GM21737 (cell line): ENCODE measurements around the gene MYL10.
"Not testable (repeated sequence)": the region's sequence is repeated elsewhere in the genome, so short reads cannot be mapped to it uniquely, and the experiment has no call there.

ENCODE experiments used
- ATAC-seq: cut with Tn5 transposase; IDR thresholded peaks from one replicate; pipeline ENCODE4 v1.9.1; 2021; ENCODE audit warnings: mild to moderate bottlenecking, moderate library complexity; ENCODE audit not compliant: unreplicated experiment

Gene MYL10

DNA sequence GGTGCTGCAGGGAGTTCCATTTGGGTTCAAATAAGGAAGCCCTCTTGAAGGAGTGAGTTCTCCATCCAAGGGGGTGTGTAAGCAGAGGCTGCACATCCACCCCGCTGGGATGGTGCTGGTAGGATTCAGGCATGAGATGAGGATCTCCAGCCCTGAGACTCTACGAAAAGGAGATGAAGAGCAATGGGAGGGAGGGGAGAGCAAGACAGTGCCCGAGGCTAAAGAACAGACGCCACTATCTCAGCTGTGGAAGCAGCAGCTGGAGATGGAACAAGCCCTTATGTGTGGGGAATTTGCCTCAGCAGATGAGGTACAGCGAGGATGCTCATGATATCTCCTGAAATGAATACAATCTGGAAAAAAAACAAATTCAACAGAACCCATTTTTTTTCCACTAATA is 28.1 kb upstream of the MYL10 start:
- no peak for ATAC-seq

DNA sequence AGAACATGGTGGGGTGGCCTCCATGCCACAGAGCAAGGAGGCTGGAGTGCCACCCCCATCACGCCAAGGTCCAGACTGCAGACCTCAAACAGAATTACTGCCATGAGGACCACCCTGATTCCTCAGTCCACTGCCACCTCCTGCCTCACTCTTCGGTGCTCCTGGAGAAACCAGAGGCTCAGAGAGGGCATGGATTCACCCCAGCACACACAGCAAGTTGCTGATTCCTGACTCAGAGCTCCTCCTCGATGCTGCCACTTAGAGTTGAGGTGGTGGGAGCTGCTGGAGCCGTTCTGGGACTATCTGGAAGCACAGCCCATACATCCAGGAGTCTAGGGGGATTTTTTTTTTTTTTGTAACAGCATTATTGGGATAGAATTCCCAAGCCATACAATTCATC is 22.0 kb upstream of the MYL10 start:
- ATAC-seq = no peak

DNA sequence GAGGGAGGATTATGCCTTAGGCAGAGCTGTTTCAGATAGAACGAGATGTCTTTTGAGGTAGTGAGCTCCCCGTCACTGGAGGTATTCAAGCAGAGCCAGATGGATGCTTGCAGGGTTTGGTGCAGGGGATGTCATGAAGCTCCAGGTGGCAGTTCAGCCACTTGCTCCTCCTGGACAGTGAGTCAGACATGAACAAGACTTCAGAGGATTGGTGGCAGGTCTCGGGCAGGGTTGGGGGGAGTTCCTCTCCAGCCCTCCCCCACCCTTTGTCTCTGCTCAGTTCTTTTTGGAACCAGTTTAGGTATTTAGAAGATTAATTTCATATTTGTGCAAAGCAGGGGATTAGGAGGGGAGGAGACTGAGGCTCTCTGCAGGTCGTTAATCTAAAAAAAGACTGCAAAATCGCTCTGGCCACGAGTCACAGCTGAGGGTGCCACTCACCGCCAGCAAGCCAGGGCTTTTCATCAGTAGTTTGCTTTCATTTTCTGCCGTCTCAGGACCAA is 21.5 kb upstream of the MYL10 start:
- no peak for ATAC-seq

DNA sequence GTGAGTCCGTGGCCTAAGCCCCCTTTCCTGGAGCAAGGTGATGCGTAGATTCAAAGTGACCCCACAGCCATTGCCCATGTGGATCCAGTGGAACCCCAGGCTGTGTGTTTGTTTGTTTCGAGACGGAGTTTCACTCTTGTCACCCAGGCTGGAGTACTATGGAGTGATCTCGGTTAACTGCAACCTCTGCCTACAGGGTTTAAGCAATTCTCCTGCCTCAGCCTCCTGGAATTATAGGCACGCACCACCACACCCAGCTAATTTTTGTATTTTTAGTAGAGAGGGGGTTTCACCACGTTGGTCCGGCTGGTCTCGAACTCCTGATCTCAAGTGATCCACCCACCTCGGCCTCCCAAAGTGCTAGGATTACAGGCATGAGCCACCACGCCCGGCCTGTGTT is 18.8 kb upstream of the MYL10 start:
- ATAC-seq = not testable (repeated sequence)

DNA sequence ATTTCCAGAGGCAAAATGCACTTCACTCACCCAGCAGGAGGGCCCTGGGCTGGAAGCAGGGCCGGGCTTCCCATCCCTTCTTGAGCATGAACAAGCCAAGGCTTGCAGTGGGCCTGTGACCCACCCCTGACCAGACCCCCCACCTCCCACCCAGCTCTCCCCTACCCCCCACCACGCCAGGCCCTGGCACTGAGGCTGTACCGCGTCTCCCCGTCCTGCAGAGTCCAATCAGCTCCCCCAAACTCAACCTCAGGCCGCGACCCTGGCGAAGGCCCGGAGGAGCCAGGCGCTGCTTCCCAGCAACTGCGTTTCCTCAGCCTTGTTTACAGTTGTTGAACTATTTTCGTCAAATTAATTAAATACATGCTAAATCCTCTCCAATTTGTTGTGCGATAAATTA is 16.9 kb upstream of the MYL10 start:
- ATAC-seq = no peak

DNA sequence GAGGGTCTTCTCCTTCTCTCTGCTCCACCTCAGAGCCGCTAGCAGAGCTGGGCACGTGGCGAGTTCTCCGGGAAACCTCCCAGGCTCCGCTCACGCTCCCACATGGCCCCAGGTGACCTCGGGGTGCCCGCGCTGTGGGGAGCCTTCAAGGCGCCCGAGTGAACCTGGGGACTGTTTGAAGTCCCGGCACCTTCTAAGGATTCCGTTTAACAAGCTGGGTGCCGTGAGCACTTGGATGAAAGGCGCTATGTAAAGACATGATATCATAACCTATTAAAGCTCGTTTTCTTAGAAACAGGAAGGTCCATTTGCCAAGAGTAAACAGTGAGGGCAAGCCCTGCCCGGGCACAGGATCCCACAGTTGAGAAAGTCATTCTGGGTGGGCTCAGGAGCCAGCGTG is 15.8 kb upstream of the MYL10 start:
- ATAC-seq = no peak

DNA sequence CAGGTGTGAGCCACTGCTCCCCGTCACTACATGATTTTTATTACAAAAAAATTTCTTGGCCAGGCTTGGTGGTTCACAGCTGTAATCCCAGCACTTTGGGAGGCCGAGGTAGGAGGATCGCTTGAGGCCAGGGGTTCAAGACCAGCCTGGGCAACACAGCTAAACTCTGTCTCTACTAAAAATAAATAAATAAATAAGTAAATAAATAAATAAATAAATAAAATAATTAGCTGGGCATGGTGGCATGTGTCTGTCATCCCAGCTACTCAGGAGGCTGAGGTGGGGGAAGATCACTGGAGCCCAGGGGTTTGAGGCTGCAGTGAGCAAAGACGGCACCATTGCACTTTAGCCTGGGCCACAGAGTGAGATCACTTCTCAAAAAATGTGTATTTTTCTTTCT is 10.0 kb upstream of the MYL10 start:
- ATAC-seq = not testable (repeated sequence)

DNA sequence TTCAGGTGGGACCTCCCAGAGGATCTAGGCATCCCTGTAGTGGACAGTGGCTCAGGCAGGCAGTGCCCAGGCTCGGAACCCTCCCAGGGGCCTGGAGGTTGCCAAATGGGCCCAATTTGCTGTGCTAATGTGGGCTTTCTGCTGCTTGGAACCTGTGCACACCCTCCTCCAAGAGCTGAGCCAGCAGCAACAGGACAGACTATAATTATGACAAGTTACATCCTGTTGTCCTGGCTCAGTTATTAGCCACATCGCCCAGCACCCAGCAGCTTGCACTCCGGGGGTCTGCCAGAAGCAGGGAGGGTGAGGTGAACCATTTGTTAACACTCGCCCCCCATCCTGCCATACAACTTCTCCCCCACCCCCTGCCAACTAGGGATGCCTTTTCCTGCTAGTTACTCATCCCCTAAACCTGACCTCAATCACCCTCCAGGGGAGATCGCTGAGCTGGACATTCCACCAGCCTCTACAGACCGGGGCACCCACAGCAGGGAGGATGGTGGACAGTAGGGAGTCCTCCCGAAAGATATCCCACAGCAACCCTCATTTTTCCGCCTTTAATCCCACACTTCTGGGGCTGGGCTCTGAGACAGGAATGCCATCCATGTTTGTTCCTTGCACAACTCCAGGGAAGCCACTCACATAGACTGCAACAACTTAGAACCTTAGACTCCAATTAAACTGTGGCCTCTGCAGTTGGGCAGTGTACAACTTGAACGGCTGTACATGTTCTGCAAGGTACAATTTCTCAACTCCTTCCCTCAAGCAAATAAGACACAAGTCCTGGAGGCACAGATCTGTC is 7.9 kb upstream of the MYL10 start:
- ATAC-seq = no peak

DNA sequence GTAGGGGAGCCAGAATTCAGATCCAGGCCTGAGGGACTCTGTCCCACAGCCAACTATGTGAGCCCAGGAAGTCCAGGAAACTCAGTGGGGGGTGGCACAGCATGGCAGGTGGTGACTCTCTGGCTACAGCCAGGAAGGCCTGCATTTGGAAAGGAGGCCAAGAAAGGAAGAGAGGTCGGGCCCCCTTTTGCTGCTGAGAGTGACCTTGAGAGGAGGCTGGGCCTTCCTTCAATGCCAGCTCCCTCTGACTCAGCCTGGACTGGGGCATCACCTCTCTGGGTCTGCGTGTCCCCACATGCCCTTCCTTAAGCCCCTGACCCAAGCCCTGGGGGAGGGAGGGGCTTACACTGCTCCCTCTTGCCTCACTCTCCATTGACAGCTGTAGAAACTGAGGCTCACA is 6.4 kb upstream of the MYL10 start:
- ATAC-seq = no peak

DNA sequence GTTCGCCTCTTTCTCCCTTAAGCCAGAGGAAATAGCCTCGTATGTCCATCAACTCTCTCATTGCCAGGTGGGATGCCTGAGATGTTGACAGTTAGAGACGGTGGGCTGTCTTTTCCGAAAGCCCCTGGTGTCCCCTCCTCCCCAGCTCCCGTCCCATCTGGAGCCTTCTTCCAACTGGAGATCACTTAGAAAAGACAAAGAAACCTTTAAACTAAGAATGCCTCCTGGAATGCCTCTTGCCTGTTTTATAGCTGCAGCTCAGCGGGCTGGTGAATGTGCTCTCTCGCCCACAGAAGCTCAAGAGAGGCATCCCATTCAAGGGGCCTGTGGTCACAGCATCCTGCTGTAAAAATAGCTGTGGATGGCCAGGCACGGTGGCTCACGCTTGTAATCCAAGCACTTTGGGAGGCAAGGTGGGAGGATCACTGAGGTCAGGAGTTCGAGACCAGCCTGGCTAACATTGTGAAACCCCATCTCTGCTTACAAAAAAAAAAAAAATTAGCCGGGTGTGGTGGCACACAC is 5.2 kb upstream of the MYL10 start:
- ATAC-seq = no peak

DNA sequence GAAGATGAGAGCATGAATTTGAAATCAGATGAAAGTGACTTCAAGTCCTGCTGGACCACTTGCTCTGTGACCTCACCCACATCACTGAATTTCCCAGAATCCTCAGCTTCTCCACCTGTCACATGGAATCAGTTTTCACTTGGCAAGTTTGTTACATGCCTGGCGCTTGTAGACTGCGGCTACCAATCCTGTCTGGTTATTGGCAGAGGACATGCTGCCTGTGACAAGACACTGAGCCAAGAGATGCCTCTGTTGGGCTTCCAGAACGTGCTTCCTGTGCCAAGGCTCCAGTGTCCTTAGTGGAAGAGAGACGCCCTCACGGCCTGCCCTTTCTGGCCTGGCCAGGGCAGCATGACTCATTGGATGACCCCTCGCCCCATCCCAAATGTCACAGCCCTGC is 4.4 kb upstream of the MYL10 start:
- ATAC-seq = no peak

DNA sequence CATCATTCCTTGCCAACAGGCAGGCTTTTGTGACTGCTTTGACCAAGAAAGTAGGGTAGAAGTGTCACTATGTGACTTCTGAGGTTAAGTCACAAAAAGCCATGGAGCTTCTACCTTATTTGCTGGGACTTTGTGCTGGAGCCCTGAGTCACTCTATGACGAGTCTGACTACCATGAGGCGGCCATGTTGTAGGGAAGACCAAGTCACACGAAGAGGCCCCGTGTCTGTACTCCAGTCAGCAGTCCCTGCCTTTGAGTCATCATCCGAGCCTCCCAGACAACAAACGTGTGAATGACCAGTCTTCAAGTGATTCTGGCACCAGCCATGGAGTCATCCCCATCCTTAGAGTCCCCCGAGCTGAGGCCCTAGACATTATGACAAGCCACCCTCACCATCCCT is 3.5 kb upstream of the MYL10 start:
- no peak for ATAC-seq

DNA sequence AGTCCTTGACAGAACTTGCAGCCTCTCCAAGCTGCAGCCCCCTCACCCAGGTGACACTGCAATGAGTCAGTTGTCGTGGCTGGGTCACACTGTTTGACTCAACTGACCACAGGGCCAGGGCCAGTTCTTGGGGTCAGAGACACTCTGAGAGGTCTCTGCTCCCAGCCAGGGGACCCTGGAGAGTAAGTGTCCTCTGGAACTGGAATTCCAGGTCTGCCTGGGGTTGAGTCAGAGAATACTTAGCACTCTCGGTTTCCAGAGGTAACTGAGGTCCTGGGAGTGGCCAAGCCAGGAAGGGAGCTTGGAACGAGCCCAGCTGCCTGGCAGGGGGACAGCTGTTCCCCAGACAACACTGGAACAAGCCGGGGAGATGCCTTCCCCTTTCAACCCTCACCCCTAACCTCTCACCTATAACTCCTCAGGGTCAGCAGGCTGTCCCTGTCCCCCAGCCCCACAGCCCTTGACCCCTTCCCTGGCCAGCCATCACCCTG is 2.2 kb upstream of the MYL10 start:
- no peak for ATAC-seq

DNA sequence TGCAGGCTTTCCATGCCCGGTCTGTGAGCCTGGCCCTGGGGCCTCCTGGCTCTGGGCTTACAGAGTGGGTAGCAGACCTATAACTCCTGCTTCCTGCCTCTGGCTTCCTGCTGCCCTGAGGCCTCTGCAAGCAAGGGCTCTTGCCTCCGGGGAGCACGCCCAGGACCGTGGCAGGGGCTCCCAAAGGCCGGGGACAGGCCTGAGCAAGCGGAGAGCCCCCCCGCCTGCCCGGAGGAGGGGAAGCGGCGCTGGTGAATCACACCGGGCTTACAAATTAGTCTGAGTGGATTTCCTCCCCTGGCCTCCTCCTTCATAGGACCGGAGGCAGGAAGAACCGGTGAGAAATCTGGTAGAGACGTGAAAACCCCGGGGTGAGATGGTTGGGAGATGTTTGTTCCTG is 1.5 kb upstream of the MYL10 start:
- no peak for ATAC-seq

DNA sequence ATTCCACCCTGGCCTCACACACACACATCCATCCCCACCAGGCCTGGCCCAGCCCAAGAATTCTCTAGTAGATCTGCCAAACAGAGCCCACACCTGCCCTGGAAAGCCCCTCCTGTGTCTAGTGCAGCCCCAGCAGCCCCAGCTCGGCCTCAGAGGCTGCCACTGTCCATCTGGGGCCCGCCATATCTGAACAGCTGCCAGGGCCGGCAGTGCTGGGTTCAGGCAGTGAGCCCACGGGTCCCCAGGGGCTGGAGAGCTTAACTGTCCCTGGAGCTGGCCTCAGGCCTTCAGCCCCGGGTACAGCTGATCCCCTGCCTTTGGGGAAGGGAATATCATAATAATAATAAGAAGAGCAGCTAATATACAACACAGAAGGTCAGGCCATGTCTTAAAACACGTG is 574 bp downstream of the MYL10 start:
- ATAC-seq = no peak

DNA sequence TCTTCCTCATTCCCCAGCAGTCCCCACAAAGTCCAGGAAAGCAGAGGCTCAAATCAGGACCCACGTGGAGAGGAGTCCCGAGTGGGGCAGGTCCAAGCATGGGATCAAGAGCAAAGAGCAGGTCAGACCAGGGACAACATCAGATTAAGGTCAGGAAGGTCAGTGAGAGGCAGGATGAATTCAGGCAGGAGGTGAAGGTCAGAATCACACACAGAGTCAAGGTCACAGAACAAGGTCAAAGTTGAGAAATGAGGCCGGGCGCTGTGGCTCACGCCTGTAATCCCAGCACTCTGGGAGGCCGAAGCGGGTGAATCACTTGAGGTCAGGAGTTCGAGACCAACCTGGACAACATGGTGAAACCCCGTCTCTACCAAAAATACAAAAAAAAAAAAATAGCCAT is 2.3 kb downstream of the MYL10 start:
- no peak for ATAC-seq

DNA sequence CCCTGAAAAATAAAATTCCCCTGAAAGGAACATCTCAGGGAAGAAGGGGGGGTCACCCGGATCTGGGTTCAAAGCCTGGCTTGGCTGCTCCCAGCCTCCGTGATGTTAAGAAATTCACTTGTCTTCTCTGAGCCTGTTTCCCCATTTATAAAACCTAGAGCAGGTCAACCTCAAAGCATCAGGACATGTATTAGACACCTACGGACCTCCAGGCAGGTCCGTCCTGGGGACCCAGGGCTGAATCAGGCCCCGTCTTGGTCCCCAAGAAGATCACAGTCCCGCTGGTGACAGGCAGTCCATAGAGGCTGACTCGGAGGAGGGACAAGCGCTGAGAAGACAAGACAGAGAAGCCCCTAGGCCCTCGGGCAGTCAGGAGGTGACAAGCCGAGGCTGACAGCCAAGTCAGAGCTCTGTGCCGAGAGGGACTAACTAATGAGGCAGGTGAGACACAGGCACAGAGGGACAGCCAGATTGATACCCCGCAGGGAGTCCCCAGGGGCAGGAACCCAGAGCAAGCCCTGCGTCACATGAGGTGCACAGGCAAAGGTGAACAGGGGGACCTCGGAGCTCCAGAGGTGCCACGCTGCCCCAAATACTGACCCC is 2.9 kb downstream of the MYL10 start:
- no peak for ATAC-seq

DNA sequence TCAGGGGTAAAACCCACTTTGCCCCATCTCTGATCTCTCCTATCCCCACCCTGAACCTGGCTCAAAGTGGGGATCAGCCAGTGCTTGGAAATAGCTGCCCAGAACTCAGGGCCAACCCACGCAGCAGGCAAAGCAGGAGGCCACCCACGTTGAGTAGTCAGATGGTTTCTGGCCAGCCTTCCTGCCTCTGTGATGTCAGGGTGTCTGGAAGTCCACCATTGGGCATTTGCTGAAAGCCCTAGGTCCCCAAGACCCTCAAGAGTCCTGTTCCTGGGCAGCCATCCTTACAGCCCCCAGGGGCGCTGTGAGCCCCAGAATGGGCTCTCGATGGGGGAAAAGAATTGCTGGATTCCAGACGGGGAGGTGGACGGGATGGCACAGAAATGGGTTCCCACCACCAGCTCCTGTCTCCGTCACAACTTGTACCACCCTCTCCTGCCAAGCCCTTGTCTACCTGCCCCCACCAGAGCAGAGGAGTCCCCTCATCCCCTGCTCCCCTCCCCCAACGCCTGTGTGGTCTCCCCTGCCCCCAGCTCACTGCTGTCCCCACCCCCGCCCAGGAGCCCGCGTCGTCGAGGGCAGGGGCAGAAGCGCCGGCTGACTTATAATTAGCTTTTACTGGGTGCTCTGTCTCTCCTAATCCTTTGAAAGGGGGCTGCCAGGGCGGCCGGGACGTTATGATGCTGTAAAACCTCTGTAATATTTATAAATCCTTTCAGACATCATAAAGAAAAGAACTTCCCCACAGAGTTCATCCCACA is 3.9 kb downstream of the MYL10 start:
- no peak for ATAC-seq

DNA sequence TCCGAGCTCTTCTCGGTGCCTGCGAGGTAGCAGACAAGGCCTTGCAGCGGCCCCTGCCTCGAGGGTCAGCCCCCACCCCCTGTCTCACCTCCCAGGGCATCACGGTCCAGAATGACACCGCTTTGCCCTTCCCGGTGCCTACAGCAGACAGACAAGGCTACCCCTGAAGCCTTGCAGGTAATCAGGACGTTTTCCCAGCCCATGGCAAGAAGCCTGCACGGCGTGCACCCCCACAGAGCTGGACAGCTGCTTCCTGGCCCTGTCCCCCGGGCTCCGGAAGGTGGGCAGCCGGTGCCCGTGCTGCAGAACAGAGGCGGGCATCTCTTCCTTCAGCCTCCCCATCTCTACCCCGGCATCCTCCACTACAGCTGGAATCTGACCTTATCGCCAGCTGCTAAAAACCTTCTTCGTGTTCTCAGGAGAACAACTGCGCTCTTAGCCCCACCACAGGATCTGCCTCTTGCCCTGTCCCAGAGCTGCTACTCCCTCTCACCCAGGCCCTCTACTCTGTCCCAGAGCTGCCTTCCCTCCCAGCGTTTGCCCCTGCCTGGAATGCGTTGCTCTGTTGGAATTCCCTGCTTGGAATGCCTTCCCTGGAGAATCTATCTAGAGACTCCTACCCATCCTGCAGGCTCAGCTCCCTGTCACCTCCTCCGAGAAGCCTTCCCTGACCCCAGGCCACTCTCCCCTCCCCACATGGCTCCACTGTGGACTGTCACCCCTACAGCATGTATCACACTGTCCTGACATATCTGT is 4.7 kb downstream of the MYL10 start:
- no peak for ATAC-seq

DNA sequence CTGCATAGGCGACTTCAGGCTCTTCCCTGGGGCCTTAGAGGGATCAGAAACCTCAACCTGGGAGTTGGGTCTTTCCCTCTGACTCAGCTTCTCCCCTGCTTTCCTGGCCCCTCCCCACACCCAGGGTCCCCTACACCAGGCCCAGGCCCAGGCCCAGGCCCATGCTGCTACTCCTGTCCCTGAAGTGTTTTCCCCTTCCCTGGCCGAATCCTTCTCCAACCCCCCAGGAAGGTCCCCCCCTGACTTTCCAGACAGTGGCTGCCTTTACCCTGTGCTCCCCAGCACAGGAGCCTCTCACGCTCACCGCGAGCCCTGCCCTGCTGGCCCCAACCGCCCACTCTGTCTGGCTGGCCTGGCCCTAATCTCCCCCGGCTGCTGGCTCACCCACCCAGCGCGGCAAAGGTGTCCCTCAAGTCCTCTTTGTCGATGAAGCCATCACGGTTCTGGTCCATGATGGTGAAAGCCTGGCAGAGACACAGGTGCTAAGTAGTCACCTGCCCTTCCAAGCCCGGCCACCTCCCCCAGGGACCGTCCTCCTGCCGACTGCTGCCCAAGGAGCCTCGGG is 6.4 kb downstream of the MYL10 start:
- no peak for ATAC-seq
